SK-N-SH treated with all-trans-retinoic acid at 6 μM for 48 hours (cell line): ENCODE measurements around the gene STARD3.

Experiments
- ATAC-seq: fragments of 200-7000 bp; cut with Tn5 transposase; 3 replicates; pipeline ENCODE4 v1.9.1; 2020; ENCODE audit warnings: mild to moderate bottlenecking, moderate library complexity
- CREB5 ChIP-seq: fragments of 250-450 bp; sonication (Bioruptor Pico); IDR thresholded peaks from 2 replicates; pipeline ENCODE4 v1.5.1; 2020; ENCODE audit warnings: low read depth, mild to moderate bottlenecking, moderate library complexity
- CSRNP3 ChIP-seq: fragments of 250-450 bp; sonication (Bioruptor Pico); IDR thresholded peaks from 2 replicates; pipeline ENCODE4 v1.5.1; 2021; ENCODE audit warnings: mild to moderate bottlenecking, moderate library complexity
- ESRRG ChIP-seq: fragments of 250-450 bp; sonication (Bioruptor Pico); IDR thresholded peaks from 2 replicates; pipeline ENCODE4 v1.6.1; 2021; ENCODE audit warnings: mild to moderate bottlenecking
- GLIS3 ChIP-seq: fragments of 250-450 bp; sonication (Bioruptor Pico); IDR thresholded peaks from 2 replicates; pipeline ENCODE4 v1.5.0; 2020; ENCODE audit warnings: mild to moderate bottlenecking, moderate library complexity
- ISL1 ChIP-seq: fragments of 250-450 bp; sonication (Bioruptor Pico); IDR thresholded peaks from 2 replicates; pipeline ENCODE4 v2.1.2; 2022; ENCODE audit warnings: mild to moderate bottlenecking, moderate library complexity
- OSR1 ChIP-seq: fragments of 250-450 bp; sonication (Bioruptor Pico); IDR thresholded peaks from 2 replicates; pipeline ENCODE4 v1.8.0; 2022; ENCODE audit warnings: moderate library complexity, mild to moderate bottlenecking, inconsistent platforms
- PATZ1 ChIP-seq: fragments of 250-450 bp; sonication (Bioruptor Pico); IDR thresholded peaks from 2 replicates; pipeline ENCODE4 v1.8.0; 2020; ENCODE audit warnings: mild to moderate bottlenecking, moderate library complexity, borderline replicate concordance
- POU6F1 ChIP-seq: fragments of 250-450 bp; sonication (Bioruptor Pico); IDR thresholded peaks from 2 replicates; pipeline ENCODE4 v1.8.0; 2021; ENCODE audit warnings: low read depth, mild to moderate bottlenecking, moderate library complexity, borderline replicate concordance
- PPARA ChIP-seq: fragments of 250-450 bp; sonication (Bioruptor Pico); IDR thresholded peaks from 2 replicates; pipeline ENCODE4 v1.5.0; 2020; ENCODE audit warnings: mild to moderate bottlenecking, borderline replicate concordance
- RARB ChIP-seq: fragments of 250-450 bp; sonication (Bioruptor Pico); IDR thresholded peaks from 2 replicates; pipeline ENCODE4 v1.8.0; 2021; ENCODE audit warnings: mild to moderate bottlenecking, moderate library complexity
- SNAI2 ChIP-seq: fragments of 250-450 bp; sonication (Bioruptor Pico); IDR thresholded peaks from 2 replicates; pipeline ENCODE4 v1.5.0; 2020; ENCODE audit warnings: mild to moderate bottlenecking, moderate library complexity
- TCF4 ChIP-seq: fragments of 250-450 bp; sonication (Bioruptor Pico); IDR thresholded peaks from 2 replicates; pipeline ENCODE4 v1.8.0; 2021; ENCODE audit warnings: mild to moderate bottlenecking, moderate library complexity, borderline replicate concordance
- TOX ChIP-seq: fragments of 250-450 bp; sonication (Bioruptor Pico); IDR thresholded peaks from 2 replicates; pipeline ENCODE4 v1.8.0; 2021; ENCODE audit warnings: mild to moderate bottlenecking, moderate library complexity, borderline replicate concordance
- TSHZ2 ChIP-seq: fragments of 250-450 bp; sonication (Bioruptor Pico); IDR thresholded peaks from 2 replicates; pipeline ENCODE4 v1.5.0; 2020; ENCODE audit warnings: mild to moderate bottlenecking, moderate library complexity
- ZC3H10 ChIP-seq: fragments of 250-450 bp; sonication (Bioruptor Pico); IDR thresholded peaks from 2 replicates; pipeline ENCODE4 v1.5.1; 2021; ENCODE audit warnings: mild to moderate bottlenecking, moderate library complexity
- ZFP3 ChIP-seq: fragments of 250-450 bp; sonication (Bioruptor Pico); IDR thresholded peaks from 2 replicates; pipeline ENCODE4 v1.5.0; 2020; ENCODE audit warnings: mild to moderate bottlenecking, moderate library complexity
- ZFP30 ChIP-seq: fragments of 450-650 bp; formaldehyde crosslinking; IDR thresholded peaks from 2 replicates; pipeline ENCODE4 v1.5.0; 2022; ENCODE audit warnings: mild to moderate bottlenecking, moderate library complexity
- ZNF565 ChIP-seq: fragments of 450-650 bp; formaldehyde crosslinking; conservative IDR thresholded peaks from 2 replicates; pipeline ENCODE4 v1.5.0; 2020; ENCODE audit warnings: low read depth, mild to moderate bottlenecking, moderate library complexity
- ZNF70 ChIP-seq: fragments of 450-650 bp; formaldehyde crosslinking; IDR thresholded peaks from 2 replicates; pipeline ENCODE4 v1.5.0; 2020; ENCODE audit warnings: mild to moderate bottlenecking, moderate library complexity
- ZNF8 ChIP-seq: fragments of 450-650 bp; formaldehyde crosslinking; IDR thresholded peaks from 2 replicates; pipeline ENCODE4 v1.5.0; 2020; ENCODE audit warnings: mild to moderate bottlenecking, moderate library complexity

The STARD3 gene

GRCh38 chr17:39617100-39617445 lies 19.9 kb upstream of the STARD3 start:
- no peak for ATAC-seq
- TF ChIP-seq CREB5 (no peak), GLIS3 (CRISPR knock-in tag) (no peak), ESRRG (CRISPR knock-in tag) (no peak), RARB (CRISPR knock-in tag) (no peak), ZFP30 (no peak), TSHZ2 (CRISPR knock-in tag) (no peak), ZC3H10 (CRISPR knock-in tag) (no peak), TCF4 (CRISPR knock-in tag) (no peak), SNAI2 (no peak), ZFP3 (CRISPR knock-in tag) (no peak), OSR1 (CRISPR knock-in tag) (no peak), CSRNP3 (CRISPR knock-in tag) (no peak), TOX (no peak), ISL1 (no peak), PATZ1 (CRISPR knock-in tag) (no peak)

GRCh38 chr17:39617446-39618245 lies 19.3 kb upstream of the STARD3 start:
- ATAC-seq = peak; percentile 26
- no peak for TF ChIP-seq CSRNP3 (CRISPR knock-in tag)
- TF ChIP-seq TCF4 (CRISPR knock-in tag) = no peak
- no peak for TF ChIP-seq POU6F1 (CRISPR knock-in tag)
- no peak for TF ChIP-seq CREB5
- no peak for TF ChIP-seq ZNF70 (CRISPR knock-in tag)
- TF ChIP-seq RARB (CRISPR knock-in tag) = no peak
- TF ChIP-seq ZNF565 = no peak
- TF ChIP-seq ISL1 = no peak
- no peak for TF ChIP-seq ZFP3 (CRISPR knock-in tag)
- no peak for TF ChIP-seq ZNF8 (CRISPR knock-in tag)
- TF ChIP-seq ZC3H10 (CRISPR knock-in tag) = no peak
- TF ChIP-seq OSR1 (CRISPR knock-in tag) = no peak
- no peak for TF ChIP-seq PPARA (CRISPR knock-in tag)
- no peak for TF ChIP-seq ZFP30
- no peak for TF ChIP-seq GLIS3 (CRISPR knock-in tag)
